Measurements from ENCODE around the gene EYS.

Gene EYS

DNA sequence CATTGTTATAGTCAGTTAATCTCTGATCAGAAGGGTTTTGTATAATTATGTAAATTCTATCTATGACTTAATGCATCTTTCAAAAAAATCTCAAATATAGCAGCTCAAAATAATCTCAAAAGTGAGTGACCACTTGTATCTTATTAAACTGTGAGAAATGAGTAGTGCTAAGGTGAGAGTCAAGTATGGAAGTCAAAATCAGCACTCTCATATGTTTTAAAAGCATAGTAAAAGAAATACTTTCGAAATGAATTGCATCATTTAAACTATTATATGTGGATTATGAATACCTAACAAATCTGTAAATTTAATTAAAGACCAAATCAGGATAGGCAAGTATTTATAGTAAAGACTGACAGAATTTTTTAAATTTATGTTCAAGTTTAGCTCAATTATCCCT, 1425.9 kb downstream of the EYS start:
- H3K27me3 ChIP-seq (ENCODE audit: control insufficient read depth in 1 of 2, insufficient read depth in 1 of 2, low read length in 2 of 2) = no peaks in the 10 kb centered on the region
- no peak overlapping the region for H2BK15ac ChIP-seq (ENCODE audit: low read depth, poor library complexity, severe bottlenecking)
- no peak overlapping the region for H3K23ac ChIP-seq (ENCODE audit: low read length in 2 of 2)
- H3K9ac ChIP-seq (ENCODE audit: low read length) = no peak overlapping the region
- no peak overlapping the region for H4K8ac ChIP-seq (ENCODE audit: low read length)
- H2BK12ac ChIP-seq (ENCODE audit: low read length in 2 of 2) = no peak overlapping the region
- H2BK5ac ChIP-seq (ENCODE audit: low read depth, low read length, poor library complexity, severe bottlenecking) = no peak overlapping the region
- H3K4me2 ChIP-seq (ENCODE audit: low read length, poor library complexity, severe bottlenecking) = no peak overlapping the region
- H3K4ac ChIP-seq (ENCODE audit: low read depth in 1 of 2, low read length in 2 of 2) = no peak overlapping the region
- H2BK120ac ChIP-seq (ENCODE audit: low read depth, low read length) = no peak overlapping the region
- no peaks in the 10 kb centered on the region for H3K79me1 ChIP-seq (replicated peaks; ENCODE audit: low read length, poor library complexity, severe bottlenecking)
- no peak overlapping the region for H2AK5ac ChIP-seq (ENCODE audit: low read length, severe bottlenecking)
- H3K14ac ChIP-seq (ENCODE audit: low read length in 2 of 2) = no peak overlapping the region
- no peak overlapping the region for H3K4me3 ChIP-seq (ENCODE audit: insufficient read depth in 1 of 2, low read depth in 1 of 2, low read length in 2 of 2)
- no peak overlapping the region for H3K18ac ChIP-seq (ENCODE audit: low read depth in 1 of 2, low read length in 2 of 2)
- H4K91ac ChIP-seq (ENCODE audit: low read length) = no peak overlapping the region
- H3K27ac ChIP-seq (ENCODE audit: low read length, poor library complexity, severe bottlenecking) = no peak overlapping the region
- no peaks in the 10 kb centered on the region for H3K9me3 ChIP-seq (ENCODE audit: control insufficient read depth, low read length)
- no peaks in the 10 kb centered on the region for H3K4me1 ChIP-seq (ENCODE audit: control insufficient read depth, insufficient read depth, low read depth, low read length)
- H3K36me3 ChIP-seq (ENCODE audit: control insufficient read depth in 1 of 2, insufficient read depth in 2 of 2, low read depth in 1 of 2, low read length in 2 of 2) = no peaks in the 10 kb centered on the region
- no peak overlapping the region for H2AFZ ChIP-seq (ENCODE audit: low read depth, low read length)
- no CpG with 5 or more reads among the region's 1 CpG for WGBS
- no peak for DNase-seq

- Histone ChIP-seq H2AFZ (ENCODE audit: low read depth, low read length) (no peak overlapping the region), H3K23ac (ENCODE audit: low read length in 2 of 2) (no peak overlapping the region), H3K27me3 (ENCODE audit: control insufficient read depth in 1 of 2, insufficient read depth in 1 of 2, low read length in 2 of 2) (no peaks in the 10 kb centered on the region), H3K27ac (ENCODE audit: low read length, poor library complexity, severe bottlenecking) (no peak overlapping the region), H4K91ac (ENCODE audit: low read length) (no peak overlapping the region), H3K4ac (ENCODE audit: low read depth in 1 of 2, low read length in 2 of 2) (no peak overlapping the region), H3K36me3 (ENCODE audit: control insufficient read depth in 1 of 2, insufficient read depth in 2 of 2, low read depth in 1 of 2, low read length in 2 of 2) (no peaks in the 10 kb centered on the region), H3K79me1 (replicated peaks; ENCODE audit: low read length, poor library complexity, severe bottlenecking) (no peaks in the 10 kb centered on the region), H4K8ac (ENCODE audit: low read length) (no peak overlapping the region), H2BK12ac (ENCODE audit: low read length in 2 of 2) (no peak overlapping the region), H3K9ac (ENCODE audit: low read length) (no peak overlapping the region), H2BK15ac (ENCODE audit: low read depth, poor library complexity, severe bottlenecking) (no peak overlapping the region), H3K14ac (ENCODE audit: low read length in 2 of 2) (no peak overlapping the region), H3K9me3 (ENCODE audit: control insufficient read depth, low read length) (no peaks in the 10 kb centered on the region), H3K4me3 (ENCODE audit: insufficient read depth in 1 of 2, low read depth in 1 of 2, low read length in 2 of 2) (no peak overlapping the region), H2BK120ac (ENCODE audit: low read depth, low read length) (no peak overlapping the region), H2BK5ac (ENCODE audit: low read depth, low read length, poor library complexity, severe bottlenecking) (no peak overlapping the region), H3K4me1 (ENCODE audit: control insufficient read depth, insufficient read depth, low read depth, low read length) (no peaks in the 10 kb centered on the region), H3K18ac (ENCODE audit: low read depth in 1 of 2, low read length in 2 of 2) (no peak overlapping the region), H2AK5ac (ENCODE audit: low read length, severe bottlenecking) (no peak overlapping the region), H3K4me2 (ENCODE audit: low read length, poor library complexity, severe bottlenecking) (no peak overlapping the region)
- DNase-seq = peak; percentile 61
- WGBS = no CpG with 5 or more reads among the region's 1 CpG
These were observed 1426.5 kb downstream of the EYS start for GRCh38 chr6:64280569-64280968.

- H2BK5ac ChIP-seq (ENCODE audit: low read depth, low read length, poor library complexity, severe bottlenecking) = no peak overlapping the region
- no peak overlapping the region for H4K91ac ChIP-seq (ENCODE audit: low read length)
- no peak overlapping the region for H3K14ac ChIP-seq (ENCODE audit: low read length in 2 of 2)
- DNase-seq = no peak
- H2AK5ac ChIP-seq (ENCODE audit: low read length, severe bottlenecking) = no peak overlapping the region
- no peak overlapping the region for H3K4me2 ChIP-seq (ENCODE audit: low read length, poor library complexity, severe bottlenecking)
- H3K36me3 ChIP-seq (ENCODE audit: control insufficient read depth in 1 of 2, insufficient read depth in 2 of 2, low read depth in 1 of 2, low read length in 2 of 2) = no peaks in the 10 kb centered on the region
- H4K8ac ChIP-seq (ENCODE audit: low read length) = no peak overlapping the region
- H3K4ac ChIP-seq (ENCODE audit: low read depth in 1 of 2, low read length in 2 of 2) = no peak overlapping the region
- H3K4me3 ChIP-seq (ENCODE audit: insufficient read depth in 1 of 2, low read depth in 1 of 2, low read length in 2 of 2) = no peak overlapping the region
- H3K27ac ChIP-seq (ENCODE audit: low read length, poor library complexity, severe bottlenecking) = no peak overlapping the region
- no peak overlapping the region for H2BK15ac ChIP-seq (ENCODE audit: low read depth, poor library complexity, severe bottlenecking)
- no peaks in the 10 kb centered on the region for H3K79me1 ChIP-seq (replicated peaks; ENCODE audit: low read length, poor library complexity, severe bottlenecking)
- H2BK12ac ChIP-seq (ENCODE audit: low read length in 2 of 2) = no peak overlapping the region
- H3K27me3 ChIP-seq (ENCODE audit: control insufficient read depth in 1 of 2, insufficient read depth in 1 of 2, low read length in 2 of 2) = no peaks in the 10 kb centered on the region
- no peak overlapping the region for H3K23ac ChIP-seq (ENCODE audit: low read length in 2 of 2)
- 100% methylated on average over 1 of the region's 5 CpGs for WGBS
- no peak overlapping the region for H2BK120ac ChIP-seq (ENCODE audit: low read depth, low read length)
- no peaks in the 10 kb centered on the region for H3K4me1 ChIP-seq (ENCODE audit: control insufficient read depth, insufficient read depth, low read depth, low read length)
- H2AFZ ChIP-seq (ENCODE audit: low read depth, low read length) = no peak overlapping the region
- no peaks in the 10 kb centered on the region for H3K9me3 ChIP-seq (ENCODE audit: control insufficient read depth, low read length)
- no peak overlapping the region for H3K9ac ChIP-seq (ENCODE audit: low read length)
- no peak overlapping the region for H3K18ac ChIP-seq (ENCODE audit: low read depth in 1 of 2, low read length in 2 of 2)
These were observed 1436.9 kb downstream of the EYS start for GRCh38 chr6:64270083-64270482.

- Histone ChIP-seq H2BK5ac (ENCODE audit: low read depth, low read length, poor library complexity, severe bottlenecking) (no peak overlapping the region), H3K4me1 (ENCODE audit: control insufficient read depth, insufficient read depth, low read depth, low read length) (no peaks in the 10 kb centered on the region), H3K4ac (ENCODE audit: low read depth in 1 of 2, low read length in 2 of 2) (no peak overlapping the region), H4K91ac (ENCODE audit: low read length) (no peak overlapping the region), H2AK5ac (ENCODE audit: low read length, severe bottlenecking) (no peak overlapping the region), H3K79me1 (replicated peaks; ENCODE audit: low read length, poor library complexity, severe bottlenecking) (no peaks in the 10 kb centered on the region), H2BK120ac (ENCODE audit: low read depth, low read length) (no peak overlapping the region), H4K8ac (ENCODE audit: low read length) (no peak overlapping the region), H3K23ac (ENCODE audit: low read length in 2 of 2) (no peak overlapping the region), H3K36me3 (ENCODE audit: control insufficient read depth in 1 of 2, insufficient read depth in 2 of 2, low read depth in 1 of 2, low read length in 2 of 2) (no peaks in the 10 kb centered on the region), H3K14ac (ENCODE audit: low read length in 2 of 2) (no peak overlapping the region), H3K27ac (ENCODE audit: low read length, poor library complexity, severe bottlenecking) (no peak overlapping the region), H3K27me3 (ENCODE audit: control insufficient read depth in 1 of 2, insufficient read depth in 1 of 2, low read length in 2 of 2) (no peaks in the 10 kb centered on the region), H2BK12ac (ENCODE audit: low read length in 2 of 2) (no peak overlapping the region), H3K9me3 (ENCODE audit: control insufficient read depth, low read length) (no peaks in the 10 kb centered on the region), H2AFZ (ENCODE audit: low read depth, low read length) (no peak overlapping the region), H3K9ac (ENCODE audit: low read length) (no peak overlapping the region), H2BK15ac (ENCODE audit: low read depth, poor library complexity, severe bottlenecking) (no peak overlapping the region), H3K4me2 (ENCODE audit: low read length, poor library complexity, severe bottlenecking) (no peak overlapping the region), H3K4me3 (ENCODE audit: insufficient read depth in 1 of 2, low read depth in 1 of 2, low read length in 2 of 2) (no peak overlapping the region), H3K18ac (ENCODE audit: low read depth in 1 of 2, low read length in 2 of 2) (no peak overlapping the region)
- WGBS = 50% methylated on average over 1 of the region's 2 CpGs
- DNase-seq = no peak
These were observed 1440.6 kb downstream of the EYS start for GRCh38 chr6:64266351-64266821.

Data from mesenchymal stem cell (in vitro differentiated cells and primary cell).